T-helper 1 cell treated with Interleukin-12 subunit alpha and Interleukin-12 subunit beta and Interleukin-4 antibody, amounts not matched to agents 30 ng/mL and 1 ng/mL, for 36 hours (primary cell): ENCODE results near the gene PSMC5. TPM values are rescaled to one million over a fixed set of nuclear protein-coding genes. Genes with fewer than 3 reads are reported as not detected.
"Not testable (repeated sequence)": the region's sequence is repeated elsewhere in the genome, so short reads cannot be mapped to it uniquely, and the experiment has no call there.

Source experiments
- intact Hi-C: fragments of 100-400 bp; cut with micrococcal nuclease; formaldehyde crosslinking; loops from one replicate; pipeline ENCODE4 v1.15.1; 2024
- total RNA-seq: library from RNA; stranded (reverse); gene quantifications from 2 replicates; pipeline ENCODE4 v1.2.3, GENCODE V29; 2022

PSMC5 gene
- total RNA-seq, 1 donor from 2014 or later = 169 TPM

- intact Hi-C loops = no loop called here
Observed at GRCh38 chr17:63837962-63838600, 10.8 kb downstream of the PSMC5 start.

DNA sequence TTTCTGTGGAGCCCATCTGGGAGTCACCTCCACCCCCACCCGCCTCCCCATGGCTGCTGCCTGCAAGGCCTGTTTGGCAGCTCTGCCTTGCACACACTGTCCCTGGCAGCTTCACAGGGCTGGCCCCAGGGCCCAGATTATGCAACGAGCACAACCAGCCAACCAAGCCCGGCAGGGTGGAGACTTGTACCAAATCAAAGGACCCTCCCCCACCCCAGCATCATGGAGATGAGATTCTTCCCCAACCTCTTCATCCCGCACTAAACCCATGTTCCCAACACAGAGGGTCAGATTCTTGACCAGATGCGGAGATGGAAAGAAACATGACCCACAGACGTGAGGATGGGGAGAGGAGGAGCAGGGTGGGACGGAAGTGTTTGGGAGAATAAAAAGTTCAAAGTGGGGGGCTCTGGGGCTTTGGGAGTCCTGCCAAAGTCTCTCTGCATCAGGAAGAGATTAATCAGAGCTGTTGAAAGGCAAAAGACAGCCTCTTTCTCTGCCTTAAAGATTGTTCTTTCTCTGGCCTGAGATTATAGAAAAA is 11.5 kb downstream of the PSMC5 start:
- intact Hi-C loops = loop anchor here (1.0 kb wide), 1 partner anchor 7 kb away; no protein-coding TSS in a partner anchor

DNA sequence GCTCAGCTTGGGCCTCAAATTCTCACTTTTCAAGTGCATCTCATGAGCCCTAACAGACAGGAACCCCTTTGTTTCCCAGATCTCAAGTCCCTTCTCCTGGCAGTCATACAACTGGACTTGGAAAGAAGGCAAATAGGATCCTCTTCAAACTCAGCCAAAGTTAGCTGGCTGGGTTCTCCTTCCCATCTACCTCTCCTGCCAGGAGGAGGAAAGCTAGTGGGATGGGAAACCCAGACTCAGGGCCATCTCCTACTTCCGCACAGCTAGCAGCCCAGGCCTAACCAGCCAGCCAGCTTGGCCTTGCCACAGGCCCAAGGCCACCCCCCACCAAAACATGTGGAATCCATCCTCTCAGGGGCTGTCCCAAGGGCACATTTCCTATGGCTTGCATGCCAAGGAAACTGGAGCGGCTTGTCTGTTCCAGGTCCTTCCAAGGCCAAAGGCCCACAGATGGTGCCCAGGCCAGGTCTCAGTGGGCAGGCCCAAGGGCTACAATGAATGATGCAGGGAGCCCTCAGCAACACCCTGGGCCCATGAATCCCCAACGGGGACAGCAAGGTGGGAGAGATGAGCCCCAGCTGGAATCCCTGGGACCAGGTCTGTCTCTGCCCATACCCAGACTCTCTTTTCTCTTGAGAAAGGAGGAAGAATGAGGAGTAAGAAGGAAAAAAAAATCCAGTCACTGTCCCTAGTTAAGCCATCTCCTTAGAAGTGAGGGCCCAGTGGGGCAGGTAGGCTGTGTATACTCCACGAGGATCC is 13.5 kb downstream of the PSMC5 start:
- intact Hi-C loops = loop anchor here (5.0 to 10.0 kb wide), 3 partner anchors 288 to 1134 kb away; partner anchors contain the start of gene DCAF7

DNA sequence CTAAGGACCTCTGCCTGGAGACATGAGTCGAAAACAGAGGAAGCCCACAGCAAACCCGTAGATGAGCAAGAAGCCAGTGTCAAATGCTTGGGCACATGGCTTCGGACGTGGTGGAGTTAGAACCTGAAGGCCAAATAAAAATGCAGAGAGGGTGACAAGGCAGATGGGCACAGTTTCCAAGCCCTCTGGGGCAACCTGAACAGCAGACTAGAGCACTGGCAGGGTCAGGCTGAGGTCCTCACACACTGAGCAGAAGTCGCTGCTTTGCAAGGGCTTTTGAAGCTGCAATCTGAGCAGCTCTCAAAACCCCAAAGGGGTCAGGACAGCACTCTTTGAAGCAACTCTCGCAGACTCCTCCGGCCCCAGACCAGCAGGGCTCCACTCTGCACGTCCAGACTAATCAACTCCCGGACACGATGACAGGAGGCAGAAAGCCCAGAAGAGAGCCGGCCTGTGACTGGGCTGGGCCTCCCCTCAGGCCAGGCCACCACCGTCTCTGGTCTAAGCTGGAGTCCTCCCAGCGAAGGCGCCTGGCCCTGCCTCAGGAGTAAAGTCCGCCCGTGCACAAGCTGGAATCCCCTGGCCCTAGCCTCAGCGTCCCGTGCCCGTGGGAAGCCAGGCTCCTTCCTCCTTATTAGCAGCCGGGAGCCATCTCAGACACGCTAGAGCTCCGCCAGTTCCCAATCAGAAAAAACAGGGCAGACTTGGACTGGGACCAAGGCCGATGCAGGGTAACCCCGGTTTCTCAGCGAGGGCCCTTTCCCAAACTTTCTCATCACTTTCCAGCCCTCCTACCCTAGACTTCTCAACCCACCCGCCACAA is 14.3 kb downstream of the PSMC5 start:
- intact Hi-C loops = loop anchor here (2.0 to 10.0 kb wide), 5 partner anchors 179 to 1133 kb away; partner anchors contain the start of genes CEP95, DCAF7, DDX5 and ICAM2

- intact Hi-C loops = loop anchor here (2.0 to 10.0 kb wide), 5 partner anchors 179 to 1133 kb away; partner anchors contain the start of genes CEP95, DCAF7, DDX5 and ICAM2
Observed at GRCh38 chr17:63842173-63842539, 14.9 kb downstream of the PSMC5 start.

DNA sequence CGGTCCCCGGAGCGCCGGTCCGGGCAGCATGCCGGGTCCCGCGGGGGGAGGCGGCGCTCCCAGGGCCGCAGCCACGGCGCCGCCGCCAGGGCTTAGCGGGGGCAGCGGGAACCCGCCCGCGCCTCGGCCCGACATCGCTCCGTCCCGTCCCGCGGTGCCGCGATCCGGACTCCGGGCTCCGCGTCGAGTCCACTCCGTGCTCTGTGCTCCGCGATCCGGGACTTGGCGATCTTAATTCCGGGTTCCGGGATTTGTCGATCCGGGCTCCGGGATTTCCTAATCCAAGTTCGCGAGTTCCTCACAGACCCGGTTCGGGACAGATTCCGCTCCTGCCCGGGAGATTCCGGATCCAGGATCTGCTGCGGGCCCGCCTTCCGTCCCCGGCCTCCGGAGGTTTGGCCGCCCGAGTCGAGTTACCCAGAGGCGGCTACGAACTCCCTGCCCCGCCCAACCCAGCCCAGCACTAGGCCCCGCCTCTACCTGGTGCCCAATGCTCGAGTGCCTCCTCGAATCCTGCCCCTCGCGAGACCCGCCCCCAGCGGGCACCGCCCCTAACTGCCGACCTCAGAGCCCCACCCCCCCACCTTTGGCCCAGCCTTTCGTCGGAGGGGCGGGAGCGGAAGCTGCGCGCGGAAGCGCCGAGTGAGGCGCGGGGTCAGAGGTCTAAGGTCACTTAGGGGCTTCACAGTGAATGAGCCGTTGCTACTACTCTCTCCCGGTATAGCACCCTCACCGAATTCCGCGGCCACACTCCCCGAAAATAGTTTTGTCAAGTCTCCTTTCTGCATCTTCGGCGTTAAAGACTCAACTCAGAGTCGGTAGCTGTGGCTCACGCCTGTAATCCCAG is 15.5 kb downstream of the PSMC5 start, which contains the start of gene SMARCD2:
Gene SMARCD2 (minus strand): TSS at position 146 of the 847 bp plus-strand sequence. CDS start 11 bp downstream, at position 135.
- intact Hi-C loops = loop anchor here (1.0 to 10.0 kb wide), 12 partner anchors 15 to 1132 kb away; partner anchors contain the start of genes CCDC47, CEP95, DCAF7 and DDX5

DNA sequence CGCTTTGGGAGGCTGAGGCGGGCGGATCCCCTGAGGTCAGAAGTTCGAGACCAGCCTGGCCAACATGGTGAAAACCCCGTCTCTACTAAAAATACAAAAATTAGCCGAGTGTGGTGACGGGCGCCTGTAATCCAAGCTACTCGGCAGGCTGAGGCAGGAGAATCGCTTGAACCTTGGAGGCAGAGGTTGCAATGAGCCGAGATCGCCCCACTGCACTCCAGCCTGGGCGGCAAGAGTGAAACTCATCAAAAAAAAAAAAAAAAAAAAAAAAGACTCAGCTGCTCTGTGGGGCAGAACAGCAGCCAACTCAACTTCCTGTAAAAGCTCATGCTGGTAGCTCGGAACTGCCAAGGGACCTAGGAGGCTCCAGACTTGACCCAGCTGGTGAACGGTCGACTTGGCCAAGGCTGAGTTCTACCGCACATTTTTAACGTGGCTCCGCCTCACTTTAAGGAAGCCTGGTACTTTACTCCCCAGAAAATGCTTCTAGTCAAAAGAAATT is 16.2 kb downstream of the PSMC5 start:
- intact Hi-C loops = loop anchor here (1.0 to 10.0 kb wide), 12 partner anchors 16 to 1131 kb away; partner anchors contain the start of genes CCDC47, CEP95, DCAF7 and DDX5

DNA sequence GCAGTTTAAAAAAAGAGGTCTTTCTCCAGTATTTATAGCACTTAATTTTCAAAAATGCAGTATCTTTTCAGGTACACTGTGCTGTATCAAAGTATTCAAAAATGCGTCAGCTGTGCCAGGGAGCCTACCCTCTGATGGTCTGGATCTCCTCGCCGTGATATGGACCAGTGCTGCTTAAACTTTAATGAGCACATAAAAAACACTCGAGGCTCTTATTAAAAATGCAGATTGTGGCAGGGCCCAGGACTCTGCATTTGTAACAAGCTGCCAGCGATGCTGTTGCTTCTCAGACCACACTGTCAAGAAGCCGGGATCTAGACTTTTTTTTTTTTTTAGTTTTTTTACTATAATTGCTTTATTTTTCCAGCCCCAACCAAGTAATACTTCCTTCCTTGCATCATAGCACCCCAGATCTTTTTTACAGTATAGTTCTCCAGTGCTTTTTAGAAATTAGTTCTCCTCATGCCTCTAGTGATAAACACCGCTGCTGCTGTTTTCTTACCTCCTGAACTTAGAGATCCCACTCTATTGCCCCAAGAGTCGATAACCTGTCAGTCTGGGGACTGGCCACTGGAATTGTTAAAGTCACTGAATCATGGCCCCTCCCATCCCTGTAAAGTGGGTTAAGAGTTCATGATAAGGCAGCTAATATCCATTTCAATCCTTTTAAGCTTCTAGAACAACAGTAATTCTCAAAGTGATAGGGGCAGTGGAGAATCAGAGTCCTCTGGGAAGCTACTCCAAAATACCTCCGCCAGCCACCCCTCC is 16.9 kb downstream of the PSMC5 start:
- intact Hi-C loops = loop anchor here (1.0 to 10.0 kb wide), 12 partner anchors 17 to 1131 kb away; partner anchors contain the start of genes CCDC47, CEP95, DCAF7 and DDX5

- intact Hi-C loops = loop anchor here (10.0 kb wide), 1 partner anchor 1129 kb away; no protein-coding TSS in a partner anchor
Observed at GRCh38 chr17:63845509-63845908, 18.3 kb downstream of the PSMC5 start.

DNA sequence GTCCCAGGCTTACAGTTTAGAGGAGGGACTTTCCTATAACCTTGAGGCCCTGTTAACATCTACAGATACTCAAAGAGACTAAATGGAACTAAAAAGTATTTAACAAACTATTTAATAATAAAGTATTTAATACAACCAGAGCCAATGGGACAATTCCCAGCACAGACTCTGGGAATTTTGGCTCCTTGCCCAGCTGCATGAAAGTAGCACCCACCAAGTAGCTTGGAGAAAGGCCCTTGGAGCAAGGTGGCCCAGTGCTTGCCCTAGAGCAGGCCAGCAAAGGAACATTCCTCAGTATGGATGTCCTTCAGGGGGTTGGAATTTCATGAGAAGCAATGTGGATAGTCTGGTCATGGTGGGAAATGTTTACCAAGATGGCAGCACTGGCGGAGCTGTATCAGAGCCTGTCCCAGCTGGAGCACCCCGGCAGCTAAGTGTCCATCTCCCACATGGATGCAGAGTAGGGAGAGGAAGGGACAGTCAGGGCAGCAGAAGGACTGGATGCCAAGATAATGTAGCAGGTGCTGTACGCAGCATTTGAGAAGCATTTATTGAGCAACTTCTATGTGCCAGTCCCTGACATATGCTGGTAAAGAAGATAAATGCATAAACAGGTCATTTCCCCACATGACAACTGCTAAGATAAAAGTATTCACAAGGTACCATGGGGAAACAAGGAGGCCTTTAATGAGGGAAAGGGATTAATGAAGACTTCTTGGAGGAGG is 20.5 kb downstream of the PSMC5 start:
- intact Hi-C loops = loop anchor here (10.0 kb wide), 1 partner anchor 1127 kb away; no protein-coding TSS in a partner anchor

- intact Hi-C loops = loop anchor here (1.0 to 10.0 kb wide), 2 partner anchors 76 to 1126 kb away; partner anchors contain the start of gene CCDC47
Observed at GRCh38 chr17:63848834-63849689, 21.8 kb downstream of the PSMC5 start.

DNA sequence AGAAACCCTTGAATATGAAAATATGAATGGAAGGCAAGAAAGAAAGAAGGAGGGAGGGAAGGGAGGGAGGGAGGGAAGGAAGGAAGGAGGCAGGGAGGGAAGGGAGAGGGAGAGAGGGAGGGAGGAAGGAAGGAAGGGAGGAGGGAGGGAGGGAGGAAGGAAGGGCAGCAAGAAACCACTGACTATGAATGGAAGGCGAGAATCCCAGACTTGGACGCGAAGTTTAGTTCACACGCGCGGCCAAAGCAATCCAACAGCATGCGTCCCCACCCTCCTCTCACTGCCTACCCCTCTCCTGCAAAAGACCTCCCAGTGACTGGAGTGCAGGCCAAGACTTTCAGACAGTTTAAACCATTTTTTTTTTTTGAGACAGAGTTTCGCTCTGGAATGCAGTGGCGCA is 23.2 kb downstream of the PSMC5 start:
- intact Hi-C loops = no loop called here

DNA sequence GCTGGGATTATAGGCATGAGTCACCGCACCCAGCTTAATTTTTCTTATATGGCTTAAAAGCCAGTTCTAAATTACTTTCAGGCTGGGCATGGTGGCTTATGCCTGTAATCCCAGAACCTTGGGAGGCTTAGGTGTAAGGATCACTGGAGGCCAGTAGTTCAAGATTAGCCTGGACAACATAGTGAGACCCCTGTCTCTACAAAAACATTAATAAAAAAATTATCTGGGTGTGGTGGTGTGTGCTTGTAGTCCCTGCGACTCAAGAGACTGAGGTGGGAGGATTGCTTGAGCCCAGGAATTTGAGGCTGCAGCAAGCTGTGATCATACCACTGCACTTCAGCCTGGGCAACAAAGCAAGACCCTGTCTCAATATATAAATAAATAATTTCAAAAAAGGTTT is 26.0 kb downstream of the PSMC5 start:
- intact Hi-C loops = no loop called here

GRCh38 chr17:63854709-63855108 is 27.5 kb downstream of the PSMC5 start:
- intact Hi-C loops = no loop called here

GRCh38 chr17:63855185-63855584 is 28.0 kb downstream of the PSMC5 start:
- intact Hi-C loops = no loop called here

DNA sequence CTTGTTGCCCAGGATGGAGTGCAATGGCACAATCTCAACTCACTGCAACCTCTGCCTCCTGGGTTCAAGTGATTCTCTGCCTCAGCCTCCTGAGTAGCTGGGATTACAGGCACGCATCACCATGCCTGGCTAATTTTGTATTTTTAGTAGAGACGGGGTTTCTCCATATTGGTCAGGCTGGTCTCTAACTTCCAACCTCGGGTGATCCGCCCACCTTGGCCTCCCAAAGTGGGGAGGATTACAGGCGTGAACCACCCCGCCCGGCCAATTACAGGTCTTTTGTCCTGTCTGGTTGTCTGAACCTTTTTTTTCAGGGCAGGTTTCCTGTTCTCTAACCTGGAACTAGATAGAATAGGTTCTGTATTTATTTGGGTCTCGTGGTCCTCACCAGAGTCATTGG is 29.2 kb downstream of the PSMC5 start:
- intact Hi-C loops = not testable (repeated sequence)

DNA sequence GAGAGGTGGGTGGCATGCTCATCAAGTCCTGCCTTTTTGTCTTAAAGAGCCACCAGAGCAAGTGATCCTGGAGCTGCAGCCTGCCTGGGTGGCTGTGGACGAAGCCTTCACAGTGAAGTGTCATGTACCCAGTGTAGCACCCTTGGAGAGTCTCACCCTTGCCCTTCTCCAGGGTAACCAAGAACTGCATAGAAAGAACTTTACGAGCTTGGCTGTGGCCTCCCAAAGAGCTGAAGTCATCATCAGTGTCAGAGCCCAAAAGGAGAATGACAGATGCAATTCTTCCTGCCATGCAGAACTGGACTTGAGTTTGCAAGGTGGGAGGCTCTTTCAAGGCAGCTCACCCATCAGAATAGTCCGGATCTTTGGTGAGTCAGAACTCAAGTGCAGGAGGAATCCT is 32.0 kb downstream of the PSMC5 start:
- intact Hi-C loops = no loop called here
